ENCODE data around the gene DUSP10. TPM values are rescaled to one million over a fixed set of nuclear protein-coding genes. Genes with fewer than 3 reads are reported as not detected.

Gene DUSP10
- total RNA-seq, 1 donor from 2014 or later, result 65.8 TPM

- Histone ChIP-seq H3K36me3 (ENCODE audit: control insufficient read depth, insufficient read depth, low read length) (no peaks in the 10 kb centered on the region), H3K4me3 (ENCODE audit: low read depth, low read length) (no peak overlapping the region), H3K27me3 (ENCODE audit: control insufficient read depth, insufficient read depth, low read length) (no peaks in the 10 kb centered on the region)
- TF ChIP-seq CTCF (IDR thresholded peaks at IDR 0.05; ENCODE audit: insufficient read depth, low read length, poor library complexity, severe bottlenecking), result no peak
- no peak for DNase-seq (ENCODE audit: low read depth)
These were observed 13.8 kb downstream of the DUSP10 start for GRCh38 chr1:221728037-221728505.

DNA sequence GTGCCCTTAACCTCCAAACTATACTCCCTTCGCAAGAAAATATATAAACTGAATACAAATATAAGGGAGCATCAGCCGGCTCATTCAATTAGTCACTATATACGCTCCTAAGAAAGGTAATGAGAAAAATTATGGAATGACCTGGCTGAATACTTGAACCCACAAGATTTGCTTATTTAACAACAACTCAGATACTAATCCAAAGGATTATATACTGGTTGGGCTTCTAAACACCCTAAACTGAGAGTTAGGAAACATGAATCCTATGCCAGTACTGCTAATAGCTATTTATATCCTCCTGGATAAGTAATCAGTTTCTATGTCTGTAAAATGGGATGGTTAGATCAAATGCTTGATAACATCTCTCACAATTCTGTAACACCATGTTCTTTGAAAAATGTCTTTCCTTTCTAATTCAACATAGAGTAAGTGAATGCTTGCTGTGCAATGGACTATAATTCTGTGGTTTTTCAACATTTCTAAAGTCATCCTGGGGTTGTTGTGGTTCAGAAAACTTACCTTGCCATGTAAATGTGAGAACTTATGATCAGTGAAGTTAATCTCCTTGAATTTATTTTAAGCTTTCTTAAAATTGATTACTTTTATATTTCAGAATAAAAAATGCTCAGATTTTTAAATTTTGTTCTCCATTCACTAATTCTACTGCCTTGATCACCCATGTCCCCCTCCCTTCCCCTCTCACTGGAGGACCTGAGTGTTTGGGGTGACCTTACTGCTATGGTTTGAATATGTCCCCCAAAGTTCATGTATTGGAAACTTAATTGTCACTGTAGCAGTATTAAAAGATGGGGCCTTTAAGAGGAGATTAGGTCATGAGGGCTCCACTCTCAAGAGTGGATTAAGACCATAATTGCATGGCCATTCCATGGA is 14.5 kb downstream of the DUSP10 start:
- H3K27me3 ChIP-seq (ENCODE audit: control insufficient read depth, insufficient read depth, low read length), result no peaks in the 10 kb centered on the region
- no peak overlapping the region for H3K4me3 ChIP-seq (ENCODE audit: low read depth, low read length)
- no peak for TF ChIP-seq CTCF (IDR thresholded peaks at IDR 0.05; ENCODE audit: insufficient read depth, low read length, poor library complexity, severe bottlenecking)
- no peaks in the 10 kb centered on the region for H3K36me3 ChIP-seq (ENCODE audit: control insufficient read depth, insufficient read depth, low read length)
- DNase-seq (ENCODE audit: low read depth), result no peak

DNA sequence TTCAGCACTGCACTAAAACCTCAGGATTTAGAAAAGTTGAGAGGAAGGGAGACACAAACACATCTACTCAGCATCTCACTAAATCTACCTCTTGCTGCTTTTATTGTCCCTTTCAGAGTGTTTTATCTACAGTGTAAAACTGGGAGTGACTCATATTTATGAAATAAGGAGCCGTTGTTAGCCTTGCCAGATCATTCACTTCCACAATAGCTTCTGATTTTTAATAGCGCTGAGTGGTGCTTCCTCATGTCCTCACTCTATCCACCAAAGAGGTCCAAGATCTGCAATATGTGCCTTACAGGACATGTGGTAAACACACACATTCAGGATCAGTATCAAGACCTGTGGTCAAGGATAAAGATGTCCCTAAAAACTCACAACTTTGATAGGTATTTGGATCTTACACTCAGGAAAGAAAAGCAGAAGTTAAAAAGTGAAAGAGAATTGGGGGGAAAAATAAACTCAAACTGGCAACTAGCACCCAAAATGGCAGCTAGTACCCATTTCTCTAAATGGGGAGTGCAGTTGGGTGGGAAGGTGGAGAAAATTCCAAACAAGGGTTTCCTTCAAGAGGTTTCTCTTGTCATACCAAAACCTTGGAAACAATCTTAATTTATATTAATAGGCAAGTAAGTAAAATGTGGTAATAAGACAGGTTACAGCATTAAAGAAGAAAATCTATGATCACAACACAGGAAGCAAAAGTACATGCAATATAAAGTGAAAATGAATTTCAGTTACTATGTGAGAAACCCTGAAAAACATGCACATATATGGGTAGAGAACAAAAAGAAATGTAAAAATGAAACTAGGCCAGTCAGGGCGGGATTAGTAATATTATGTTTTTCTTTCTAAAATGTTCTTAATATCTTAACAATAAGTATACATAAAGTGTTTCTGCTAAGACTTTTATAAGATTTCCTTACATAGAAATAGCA is 15.9 kb downstream of the DUSP10 start:
- DNase-seq (ENCODE audit: low read depth), result no peak
- Histone ChIP-seq H3K4me3 (ENCODE audit: low read depth, low read length) (no peak overlapping the region), H3K27me3 (ENCODE audit: control insufficient read depth, insufficient read depth, low read length) (no peaks in the 10 kb centered on the region), H3K36me3 (ENCODE audit: control insufficient read depth, insufficient read depth, low read length) (peaks cover 2% of the 10 kb centered on the region)
- TF ChIP-seq CTCF (IDR thresholded peaks at IDR 0.05; ENCODE audit: insufficient read depth, low read length, poor library complexity, severe bottlenecking), result no peak

DNA sequence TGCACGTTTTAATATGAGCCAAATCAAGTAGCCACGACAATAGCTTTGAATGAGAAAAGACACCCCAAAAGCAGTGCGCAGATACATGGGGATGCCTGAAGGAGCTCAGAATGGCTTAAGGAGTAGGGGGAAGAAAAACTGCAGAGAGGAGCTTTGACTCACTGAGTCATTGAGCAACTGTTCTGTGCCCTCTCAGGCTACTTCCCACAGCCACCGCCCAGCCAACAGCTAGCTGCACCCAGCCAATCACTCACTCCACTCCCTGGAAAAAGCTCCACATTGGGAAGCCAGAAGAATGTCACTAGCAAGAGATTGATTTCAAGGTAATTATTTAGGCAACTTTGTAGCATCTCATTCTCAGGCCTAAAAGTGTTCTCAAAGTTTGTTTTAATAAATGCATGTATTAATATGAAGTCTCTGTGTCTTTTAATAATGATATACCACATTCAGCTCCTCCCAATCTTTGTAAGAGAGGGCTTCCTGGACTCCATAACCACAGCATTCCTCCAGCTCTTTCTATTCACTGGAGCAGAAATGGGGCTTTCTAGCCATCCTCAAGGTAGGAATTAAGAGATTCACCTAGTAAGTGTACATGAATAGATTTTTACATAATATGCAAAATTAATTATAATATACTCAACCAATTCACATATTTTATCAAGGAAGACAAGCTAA is 16.8 kb downstream of the DUSP10 start:
- H3K27me3 ChIP-seq (ENCODE audit: control insufficient read depth, insufficient read depth, low read length), result no peaks in the 10 kb centered on the region
- no peak for DNase-seq (ENCODE audit: low read depth)
- H3K4me3 ChIP-seq (ENCODE audit: low read depth, low read length), result no peak overlapping the region
- no peak for TF ChIP-seq CTCF (IDR thresholded peaks at IDR 0.05; ENCODE audit: insufficient read depth, low read length, poor library complexity, severe bottlenecking)
- H3K36me3 ChIP-seq (ENCODE audit: control insufficient read depth, insufficient read depth, low read length), result peaks cover 2% of the 10 kb centered on the region

GRCh38 chr1:221723848-221724236 is 18.0 kb downstream of the DUSP10 start:
- DNase-seq (ENCODE audit: low read depth), result no peak
- TF ChIP-seq CTCF (IDR thresholded peaks at IDR 0.05; ENCODE audit: insufficient read depth, low read length, poor library complexity, severe bottlenecking), result no peak
- Histone ChIP-seq H3K4me3 (ENCODE audit: low read depth, low read length) (no peak overlapping the region), H3K36me3 (ENCODE audit: control insufficient read depth, insufficient read depth, low read length) (peaks cover 2% of the 10 kb centered on the region), H3K27me3 (ENCODE audit: control insufficient read depth, insufficient read depth, low read length) (no peaks in the 10 kb centered on the region)

Measured in kidney epithelial cell (primary cell).